ENCODE data around the gene RSRC1.

RSRC1 gene

DNA sequence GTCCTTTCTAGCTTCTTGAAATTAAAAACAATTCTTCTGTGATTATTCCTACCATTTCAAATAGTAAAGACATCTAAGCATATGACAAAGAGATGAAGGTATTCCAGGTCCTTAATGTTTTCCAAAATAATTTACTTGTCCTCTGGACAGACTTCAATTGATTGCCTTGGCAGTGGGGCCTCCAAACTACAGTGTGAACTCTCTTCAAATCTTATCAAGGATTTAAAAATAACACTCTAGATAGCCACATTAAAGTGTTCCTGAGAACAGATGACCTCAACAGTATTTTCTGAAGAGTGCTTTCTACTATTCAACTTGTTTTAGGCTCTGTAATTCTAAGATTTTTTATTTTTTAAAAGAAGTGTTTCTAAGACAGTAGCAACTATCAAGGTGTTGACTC, 453.2 kb downstream of the RSRC1 start:
- H3K27me3 ChIP-seq (ENCODE audit: insufficient read depth, low read length, poor library complexity), result no peaks in the 10 kb centered on the region
- H3K4me3 ChIP-seq (ENCODE audit: low read depth in 1 of 2, low read length in 2 of 2), result no peak overlapping the region

DNA sequence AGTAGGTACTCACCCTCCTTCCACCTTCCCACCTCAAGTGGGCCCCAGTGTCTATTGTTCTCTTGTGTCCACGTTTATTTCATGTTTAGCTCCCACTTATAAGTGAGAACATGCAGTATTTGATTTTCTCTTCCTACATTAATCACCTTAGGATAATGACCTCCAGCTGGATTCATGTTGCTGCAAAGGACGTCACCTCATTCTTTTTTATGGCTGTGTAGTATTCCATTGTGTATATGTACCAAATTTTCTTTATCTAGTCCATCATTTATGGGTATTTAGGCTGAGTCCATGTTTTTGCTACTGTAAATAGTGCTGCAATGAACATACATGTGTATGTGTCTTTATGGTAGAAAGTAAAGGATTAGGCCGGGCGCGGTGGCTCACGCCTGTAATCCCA, 455.2 kb downstream of the RSRC1 start:
- Histone ChIP-seq H3K27ac (ENCODE audit: low read length) (no peak overlapping the region), H3K4me1 (ENCODE audit: insufficient read depth, low read length) (no peaks in the 10 kb centered on the region), H3K9me3 (ENCODE audit: insufficient read depth, low read length, severe bottlenecking) (no peaks in the 10 kb centered on the region), H3K4me3 (ENCODE audit: low read depth in 1 of 2, low read length in 2 of 2) (no peak overlapping the region), H3K79me2 (ENCODE audit: insufficient read depth, low read length) (no peaks in the 10 kb centered on the region), H3K9ac (ENCODE audit: low read depth, low read length) (no peak overlapping the region), H4K20me1 (ENCODE audit: insufficient read depth, low read length) (no peaks in the 10 kb centered on the region), H3K36me3 (ENCODE audit: insufficient read depth, low read length) (no peaks in the 10 kb centered on the region), H3K4me2 (ENCODE audit: insufficient read depth, low read length) (no peak overlapping the region), H3K27me3 (ENCODE audit: insufficient read depth, low read length, poor library complexity) (no peaks in the 10 kb centered on the region), H2AFZ (ENCODE audit: low read depth, low read length) (no peak overlapping the region)
- no peak for TF ChIP-seq EZH2 (IDR thresholded peaks at IDR 0.05; ENCODE audit: borderline replicate concordance, low read depth, low read length, severe bottlenecking)
- TF ChIP-seq, protein P1, sequence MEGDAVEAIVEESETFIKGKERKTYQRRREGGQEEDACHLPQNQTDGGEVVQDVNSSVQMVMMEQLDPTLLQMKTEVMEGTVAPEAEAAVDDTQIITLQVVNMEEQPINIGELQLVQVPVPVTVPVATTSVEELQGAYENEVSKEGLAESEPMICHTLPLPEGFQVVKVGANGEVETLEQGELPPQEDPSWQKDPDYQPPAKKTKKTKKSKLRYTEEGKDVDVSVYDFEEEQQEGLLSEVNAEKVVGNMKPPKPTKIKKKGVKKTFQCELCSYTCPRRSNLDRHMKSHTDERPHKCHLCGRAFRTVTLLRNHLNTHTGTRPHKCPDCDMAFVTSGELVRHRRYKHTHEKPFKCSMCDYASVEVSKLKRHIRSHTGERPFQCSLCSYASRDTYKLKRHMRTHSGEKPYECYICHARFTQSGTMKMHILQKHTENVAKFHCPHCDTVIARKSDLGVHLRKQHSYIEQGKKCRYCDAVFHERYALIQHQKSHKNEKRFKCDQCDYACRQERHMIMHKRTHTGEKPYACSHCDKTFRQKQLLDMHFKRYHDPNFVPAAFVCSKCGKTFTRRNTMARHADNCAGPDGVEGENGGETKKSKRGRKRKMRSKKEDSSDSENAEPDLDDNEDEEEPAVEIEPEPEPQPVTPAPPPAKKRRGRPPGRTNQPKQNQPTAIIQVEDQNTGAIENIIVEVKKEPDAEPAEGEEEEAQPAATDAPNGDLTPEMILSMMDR (IDR thresholded peaks at IDR 0.05; ENCODE audit: borderline replicate concordance, extremely low read depth, low read length, poor library complexity, severe bottlenecking), result no peak
- no peak for DNase-seq
- no peak for ATAC-seq (ENCODE audit: insufficient read depth, low read depth)

More for the DNA sequence above, 453.2 kb downstream of the RSRC1 start:
- no peak for DNase-seq
- Histone ChIP-seq H3K27ac (ENCODE audit: low read length) (no peak overlapping the region), H3K79me2 (ENCODE audit: insufficient read depth, low read length) (no peaks in the 10 kb centered on the region), H3K4me1 (ENCODE audit: insufficient read depth, low read length) (no peaks in the 10 kb centered on the region), H3K9me3 (ENCODE audit: insufficient read depth, low read length, severe bottlenecking) (no peaks in the 10 kb centered on the region), H3K9ac (ENCODE audit: low read depth, low read length) (no peak overlapping the region), H3K36me3 (ENCODE audit: insufficient read depth, low read length) (no peaks in the 10 kb centered on the region), H4K20me1 (ENCODE audit: insufficient read depth, low read length) (no peaks in the 10 kb centered on the region), H2AFZ (ENCODE audit: low read depth, low read length) (no peak overlapping the region), H3K4me2 (ENCODE audit: insufficient read depth, low read length) (no peak overlapping the region)
- no peak for ATAC-seq (ENCODE audit: insufficient read depth, low read depth)
- TF ChIP-seq, protein P1 (IDR thresholded peaks at IDR 0.05; ENCODE audit: borderline replicate concordance, extremely low read depth, low read length, poor library complexity, severe bottlenecking), result no peak
- TF ChIP-seq EZH2 (IDR thresholded peaks at IDR 0.05; ENCODE audit: borderline replicate concordance, low read depth, low read length, severe bottlenecking), result no peak

DNA sequence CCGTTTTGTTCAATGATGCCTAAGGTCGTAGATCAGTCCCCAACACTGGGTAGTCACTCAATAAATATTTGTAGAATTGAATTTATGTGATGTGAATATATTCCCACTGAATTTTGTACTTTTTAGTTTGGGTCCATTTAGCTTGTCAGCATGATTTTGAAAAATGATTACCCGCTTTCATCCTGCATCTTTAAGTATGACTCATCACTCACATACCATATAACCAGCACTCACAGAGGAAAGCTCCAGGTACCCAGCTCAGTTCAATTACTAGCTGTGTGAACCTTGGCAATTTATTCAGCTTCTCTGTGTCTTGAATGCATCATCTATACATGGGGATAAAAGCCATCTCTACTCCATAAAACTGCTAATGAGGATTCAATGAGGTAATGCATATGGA, 458.9 kb downstream of the RSRC1 start:
- no peaks in the 10 kb centered on the region for H3K79me2 ChIP-seq (ENCODE audit: insufficient read depth, low read length)
- no peaks in the 10 kb centered on the region for H3K27me3 ChIP-seq (ENCODE audit: insufficient read depth, low read length, poor library complexity)
- TF ChIP-seq, protein P1 (IDR thresholded peaks at IDR 0.05; ENCODE audit: borderline replicate concordance, extremely low read depth, low read length, poor library complexity, severe bottlenecking), result no peak
- TF ChIP-seq EZH2 (IDR thresholded peaks at IDR 0.05; ENCODE audit: borderline replicate concordance, low read depth, low read length, severe bottlenecking), result no peak
- no peaks in the 10 kb centered on the region for H3K9me3 ChIP-seq (ENCODE audit: insufficient read depth, low read length, severe bottlenecking)
- H3K4me2 ChIP-seq (ENCODE audit: insufficient read depth, low read length), result no peak overlapping the region
- H3K9ac ChIP-seq (ENCODE audit: low read depth, low read length), result no peak overlapping the region
- ATAC-seq (ENCODE audit: insufficient read depth, low read depth), result no peak
- no peak overlapping the region for H2AFZ ChIP-seq (ENCODE audit: low read depth, low read length)
- H3K27ac ChIP-seq (ENCODE audit: low read length), result no peak overlapping the region
- H3K4me1 ChIP-seq (ENCODE audit: insufficient read depth, low read length), result no peaks in the 10 kb centered on the region
- H3K36me3 ChIP-seq (ENCODE audit: insufficient read depth, low read length), result no peaks in the 10 kb centered on the region
- no peak overlapping the region for H3K4me3 ChIP-seq (ENCODE audit: low read depth in 1 of 2, low read length in 2 of 2)
- DNase-seq, result no peak
- H4K20me1 ChIP-seq (ENCODE audit: insufficient read depth, low read length), result no peaks in the 10 kb centered on the region

DNA sequence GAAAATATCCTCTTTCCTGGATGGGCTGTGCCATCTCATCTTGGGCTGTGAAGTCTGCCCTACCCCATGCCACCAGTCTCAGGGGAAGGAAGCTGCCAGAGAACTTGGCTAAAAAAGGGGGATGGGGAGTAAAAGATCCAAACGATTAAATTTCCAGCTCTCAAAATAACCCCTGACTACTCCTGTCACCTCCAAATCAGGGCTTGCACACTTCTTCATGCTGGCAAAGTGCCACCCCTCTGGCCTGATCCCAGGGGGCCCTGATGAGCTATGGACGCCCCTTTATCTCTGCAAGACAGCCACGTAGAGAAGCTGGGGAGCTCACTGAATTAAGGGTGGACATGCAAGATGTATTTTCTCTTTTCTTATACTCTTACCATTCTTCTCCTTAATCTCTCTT, 459.9 kb downstream of the RSRC1 start:
- ATAC-seq (ENCODE audit: insufficient read depth, low read depth) (no peak), DNase-seq (no peak)
- H4K20me1 ChIP-seq (ENCODE audit: insufficient read depth, low read length), result no peaks in the 10 kb centered on the region
- no peaks in the 10 kb centered on the region for H3K27me3 ChIP-seq (ENCODE audit: insufficient read depth, low read length, poor library complexity)
- H3K9ac ChIP-seq (ENCODE audit: low read depth, low read length), result no peak overlapping the region
- no peak overlapping the region for H3K4me3 ChIP-seq (ENCODE audit: low read depth in 1 of 2, low read length in 2 of 2)
- no peaks in the 10 kb centered on the region for H3K36me3 ChIP-seq (ENCODE audit: insufficient read depth, low read length)
- no peaks in the 10 kb centered on the region for H3K9me3 ChIP-seq (ENCODE audit: insufficient read depth, low read length, severe bottlenecking)
- no peak overlapping the region for H2AFZ ChIP-seq (ENCODE audit: low read depth, low read length)
- H3K79me2 ChIP-seq (ENCODE audit: insufficient read depth, low read length), result no peaks in the 10 kb centered on the region
- H3K4me2 ChIP-seq (ENCODE audit: insufficient read depth, low read length), result no peak overlapping the region
- H3K4me1 ChIP-seq (ENCODE audit: insufficient read depth, low read length), result no peaks in the 10 kb centered on the region
- TF ChIP-seq, protein P1 (IDR thresholded peaks at IDR 0.05; ENCODE audit: borderline replicate concordance, extremely low read depth, low read length, poor library complexity, severe bottlenecking), result no peak
- no peak for TF ChIP-seq EZH2 (IDR thresholded peaks at IDR 0.05; ENCODE audit: borderline replicate concordance, low read depth, low read length, severe bottlenecking)
- H3K27ac ChIP-seq (ENCODE audit: low read length), result no peak overlapping the region
